Measurements from ENCODE around the gene MME.

The MME gene

DNA sequence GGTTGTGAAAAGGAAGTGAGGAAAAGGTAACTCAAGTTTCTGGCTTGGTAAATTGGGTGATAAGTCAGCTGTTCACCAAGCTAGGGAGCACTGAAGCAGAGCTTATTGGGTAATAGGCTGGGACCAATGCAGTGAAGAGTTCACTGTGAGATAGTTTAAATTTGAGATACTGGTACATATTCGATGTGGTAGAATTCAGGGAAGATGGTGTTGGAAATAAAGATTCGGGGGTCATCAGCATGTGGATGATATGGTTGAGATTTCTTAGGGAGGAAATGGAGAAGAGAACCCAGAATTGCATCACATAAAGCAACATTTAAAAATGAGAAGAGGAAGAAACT, 16.9 kb downstream of the MME start:
- H3K9me3 Mint-ChIP-seq, result peaks cover 13% of the 10 kb centered on the region
- no peak overlapping the region for H3K4me3 Mint-ChIP-seq
- no peaks in the 10 kb centered on the region for H3K27me3 Mint-ChIP-seq (ENCODE audit: low read depth)
- TF ChIP-seq CTCF (IDR thresholded peaks at IDR 0.05; ENCODE audit: unreplicated experiment in 3 of 3), result no peak
- H3K27ac Mint-ChIP-seq, result no peak overlapping the region
- no peaks in the 10 kb centered on the region for H3K4me1 Mint-ChIP-seq
- H3K36me3 Mint-ChIP-seq (ENCODE audit: low read depth), result peaks cover 26% of the 10 kb centered on the region

DNA sequence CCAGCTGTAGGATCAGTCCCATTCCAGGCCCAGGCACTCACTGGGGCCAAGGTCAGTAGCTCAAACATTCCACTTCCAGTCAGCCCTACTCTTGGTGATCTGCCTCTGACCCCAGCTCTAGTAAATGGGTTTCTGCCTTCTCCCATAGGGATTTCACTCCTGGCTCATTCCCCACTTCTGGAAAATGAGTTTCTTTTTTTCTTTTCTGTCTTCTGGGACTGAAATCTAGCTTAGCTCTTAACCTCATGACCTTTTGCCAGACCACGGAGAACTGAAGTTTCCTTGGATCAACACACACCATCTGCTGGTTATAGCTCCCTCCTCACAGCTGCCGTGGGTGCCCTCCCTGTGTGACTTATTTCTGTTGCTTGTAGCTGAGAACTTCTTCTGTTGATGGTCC, 21.3 kb downstream of the MME start:
- Mint-ChIP-seq H3K9me3 (peaks cover 13% of the 10 kb centered on the region), H3K27ac (peak overlapping the region in 2 of 3 experiments; percentile 13 to 65), H3K4me3 (no peak overlapping the region), H3K4me1 (no peaks in the 10 kb centered on the region), H3K36me3 (ENCODE audit: low read depth) (peaks cover 20% of the 10 kb centered on the region), H3K27me3 (ENCODE audit: low read depth) (no peaks in the 10 kb centered on the region)
- no peak for TF ChIP-seq CTCF (IDR thresholded peaks at IDR 0.05; ENCODE audit: unreplicated experiment in 3 of 3)

- peaks cover 20% of the 10 kb centered on the region for H3K36me3 Mint-ChIP-seq (ENCODE audit: low read depth)
- H3K4me1 Mint-ChIP-seq, result no peaks in the 10 kb centered on the region
- TF ChIP-seq CTCF (IDR thresholded peaks at IDR 0.05; ENCODE audit: unreplicated experiment in 3 of 3), result no peak
- no peaks in the 10 kb centered on the region for H3K27me3 Mint-ChIP-seq (ENCODE audit: low read depth)
- no peak overlapping the region for H3K4me3 Mint-ChIP-seq
- peaks cover 13% of the 10 kb centered on the region for H3K9me3 Mint-ChIP-seq
- no peak overlapping the region for H3K27ac Mint-ChIP-seq
Observed at GRCh38 chr3:155102329-155102728, 22.2 kb downstream of the MME start.

DNA sequence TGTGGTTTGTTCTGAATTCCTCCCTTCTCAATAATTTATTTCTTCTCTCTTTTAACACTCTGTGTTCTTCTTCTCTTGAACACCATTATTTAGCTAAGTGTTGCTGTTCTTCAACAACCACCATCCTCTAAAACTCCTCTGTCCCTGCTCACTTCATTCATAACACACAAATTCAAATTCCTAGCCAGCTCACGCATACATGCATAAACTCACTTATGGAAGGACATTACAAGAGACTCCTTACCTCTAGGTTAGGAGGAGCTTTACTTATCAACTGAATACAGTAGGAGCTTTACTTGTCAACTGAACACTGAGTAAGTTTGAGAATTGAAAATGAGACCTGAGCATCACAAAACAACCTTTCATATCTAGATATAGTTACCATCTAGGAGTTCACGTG, 23.6 kb downstream of the MME start:
- no peaks in the 10 kb centered on the region for H3K4me1 Mint-ChIP-seq
- peaks cover 20% of the 10 kb centered on the region for H3K36me3 Mint-ChIP-seq (ENCODE audit: low read depth)
- H3K27me3 Mint-ChIP-seq (ENCODE audit: low read depth), result no peaks in the 10 kb centered on the region
- no peak overlapping the region for H3K27ac Mint-ChIP-seq
- H3K4me3 Mint-ChIP-seq, result no peak overlapping the region
- H3K9me3 Mint-ChIP-seq, result peaks cover 9% of the 10 kb centered on the region
- no peak for TF ChIP-seq CTCF (IDR thresholded peaks at IDR 0.05; ENCODE audit: unreplicated experiment in 3 of 3)

DNA sequence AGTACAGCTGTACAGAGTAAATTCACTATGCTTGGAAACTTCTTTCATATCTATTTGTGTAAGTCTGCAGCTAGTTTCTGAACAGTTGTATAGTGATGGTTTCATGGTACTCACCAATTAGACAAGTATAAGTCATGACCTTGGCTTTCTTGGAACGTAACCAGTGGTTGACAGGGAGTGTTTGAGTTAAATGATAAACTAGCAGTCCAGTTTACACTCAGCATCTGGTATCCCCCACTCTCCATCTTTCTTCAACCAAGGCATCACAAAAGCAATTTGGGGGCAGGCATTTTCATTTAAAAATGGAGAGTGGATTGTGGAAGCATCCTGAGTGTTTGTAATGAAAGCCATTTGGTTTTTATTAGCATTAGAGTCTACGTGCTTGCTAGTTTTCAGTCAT, 26.0 kb downstream of the MME start:
- Mint-ChIP-seq H3K4me3 (no peak overlapping the region), H3K27ac (peak overlapping the region in 1 of 3 experiments; percentile 56), H3K4me1 (peaks cover 6% of the 10 kb centered on the region), H3K9me3 (peaks cover 4% of the 10 kb centered on the region), H3K27me3 (ENCODE audit: low read depth) (peaks cover 7% of the 10 kb centered on the region), H3K36me3 (ENCODE audit: low read depth) (peaks cover 14% of the 10 kb centered on the region)
- TF ChIP-seq CTCF (IDR thresholded peaks at IDR 0.05; ENCODE audit: unreplicated experiment in 3 of 3), result no peak

- peaks cover 15% of the 10 kb centered on the region for H3K36me3 Mint-ChIP-seq (ENCODE audit: low read depth)
- peaks cover 7% of the 10 kb centered on the region for H3K27me3 Mint-ChIP-seq (ENCODE audit: low read depth)
- H3K9me3 Mint-ChIP-seq, result no peaks in the 10 kb centered on the region
- TF ChIP-seq CTCF (IDR thresholded peaks at IDR 0.05; ENCODE audit: unreplicated experiment in 3 of 3), result no peak
- H3K4me1 Mint-ChIP-seq, result peaks cover 6% of the 10 kb centered on the region
- peak overlapping the region in 1 of 3 experiments; percentile 42 for H3K27ac Mint-ChIP-seq
- H3K4me3 Mint-ChIP-seq, result no peak overlapping the region
Observed at GRCh38 chr3:155110022-155110421, 29.9 kb downstream of the MME start.
